Neural progenitor cell (in vitro differentiated cells): ENCODE measurements around the gene P3H2. TPM values are rescaled to one million over a fixed set of nuclear protein-coding genes. Genes with fewer than 3 reads are reported as not detected.

Source experiments
- DNase-seq: peaks from one replicate; pipeline ENCODE4 v3.0.0-alpha.2; 2016; ENCODE audit warnings: low spot score
- H2AFZ ChIP-seq: fragments of 200-600 bp; sonication (generic); replicated peaks from 2 replicates; pipeline ENCODE4 v1.6.1; 2016; ENCODE audit warnings: antibody characterized with exemption
- H3F3A ChIP-seq: fragments of 200-600 bp; sonication (generic); 2 replicates; pipeline ENCODE4 v1.6.1; 2016; ENCODE audit warnings: antibody characterized with exemption, low read depth
- H3K27ac ChIP-seq: fragments of 200-600 bp; sonication (generic); 2 replicates; pipeline ENCODE4 v1.5.1; 2016; ENCODE audit warnings: mild to moderate bottlenecking
- H3K27me3 ChIP-seq: fragments of 200-600 bp; sonication (generic); 2 replicates; pipeline ENCODE4 v1.6.1; 2016; ENCODE audit warnings: mild to moderate bottlenecking, moderate library complexity
- H3K36me3 ChIP-seq: fragments of 200-600 bp; sonication (generic); 2 replicates; pipeline ENCODE4 v1.5.1; 2016
- H3K4me1 ChIP-seq: fragments of 200-600 bp; sonication (generic); 2 replicates; pipeline ENCODE4 v1.6.1; 2016; ENCODE audit warnings: mixed run types
- H3K4me2 ChIP-seq: fragments of 200-600 bp; sonication (generic); 2 replicates; pipeline ENCODE4 v1.6.1; 2016
- H3K4me3 ChIP-seq: fragments of 200-600 bp; sonication (generic); 2 replicates; pipeline ENCODE4 v1.5.1; 2016
- H3K79me2 ChIP-seq: fragments of 200-600 bp; sonication (generic); 2 replicates; pipeline ENCODE4 v1.6.1; 2016; ENCODE audit warnings: low read depth
- H3K9ac ChIP-seq: fragments of 200-600 bp; sonication (generic); 2 replicates; pipeline ENCODE4 v1.6.1; 2016
- H3K9me3 ChIP-seq: fragments of 200-600 bp; sonication (generic); 2 replicates; pipeline ENCODE4 v1.5.1; 2016; ENCODE audit warnings: low read depth
- H4K20me1 ChIP-seq: fragments of 200-600 bp; sonication (generic); 2 replicates; pipeline ENCODE4 v1.6.1; 2016; ENCODE audit warnings: low read depth
- H3K27ac Mint-ChIP-seq: 3 replicates; pipeline ENCODE4 v1.8.0; 2021; ENCODE audit warnings: mixed read lengths
- H3K27me3 Mint-ChIP-seq: 2 replicates; pipeline ENCODE4 v1.8.0; 2022; ENCODE audit warnings: low read depth, mild to moderate bottlenecking, inconsistent platforms, moderate library complexity, mixed read lengths; ENCODE audit not compliant: insufficient read depth
- H3K36me3 Mint-ChIP-seq: 3 replicates; pipeline ENCODE4 v1.8.0; 2021; ENCODE audit warnings: mixed read lengths
- H3K4me1 Mint-ChIP-seq: 3 replicates; pipeline ENCODE4 v1.8.0; 2021; ENCODE audit warnings: mixed read lengths
- H3K4me3 Mint-ChIP-seq: 3 replicates; pipeline ENCODE4 v1.8.0; 2021; ENCODE audit warnings: mild to moderate bottlenecking, moderate library complexity, mixed read lengths
- H3K9me3 Mint-ChIP-seq: 3 replicates; pipeline ENCODE4 v1.8.0; 2020; ENCODE audit warnings: mixed read lengths
- EZH2 ChIP-seq: fragments of 200-600 bp; sonication (generic); IDR thresholded peaks from 2 replicates; pipeline ENCODE4 v1.6.1; 2017; ENCODE audit warnings: antibody characterized with exemption, mild to moderate bottlenecking, moderate library complexity
- EZH2phosphoT487 ChIP-seq: fragments of 200-600 bp; sonication (generic); IDR thresholded peaks from 2 replicates; pipeline ENCODE4 v1.6.1; 2017; ENCODE audit warnings: antibody characterized with exemption
- total RNA-seq: library from RNA; depleted of rRNA; stranded (reverse); fragments of >200 nt; gene quantifications from 2 replicates; pipeline ENCODE4 v1.2.3, GENCODE V29; 2015; ENCODE audit warnings: low replicate concordance
- TF ChIP-seq, protein P1 (sequence below): fragments of 200-600 bp; sonication (generic); IDR thresholded peaks from 2 replicates; pipeline ENCODE4 v1.5.1; 2017; ENCODE audit warnings: antibody characterized with exemption, mild to moderate bottlenecking

P3H2 gene
- total RNA-seq, 1 donor from 2014 or later = 21.4 TPM

DNA sequence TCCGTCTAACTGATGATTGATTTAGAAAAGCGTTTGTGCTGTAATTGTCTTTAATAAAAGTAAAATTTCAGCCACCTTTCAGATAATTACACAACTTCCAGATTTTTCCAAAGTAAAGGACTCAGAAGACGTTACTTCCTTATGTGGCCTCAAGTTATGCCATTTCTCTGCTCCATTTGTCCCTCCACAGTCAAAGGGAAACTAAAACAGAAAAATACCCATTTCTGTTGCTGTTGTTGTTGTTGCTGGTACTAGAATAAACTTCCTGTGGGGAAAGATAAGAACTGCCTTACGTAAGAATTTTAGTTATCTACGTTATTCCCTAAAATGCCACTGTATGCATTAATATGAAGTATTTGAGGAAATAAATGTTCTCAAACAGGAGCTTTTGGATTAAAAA lies 153.9 kb downstream of the P3H2 start:
- Histone ChIP-seq H3K27ac (no peak overlapping the region), H3K27me3 (no peaks in the 10 kb centered on the region), H3K9me3 (no peaks in the 10 kb centered on the region), H4K20me1 (no peaks in the 10 kb centered on the region), H3K4me2 (no peak overlapping the region), H3K36me3 (no peaks in the 10 kb centered on the region), H3K9ac (no peak overlapping the region), H3K79me2 (no peaks in the 10 kb centered on the region), H3F3A (no peaks in the 10 kb centered on the region), H3K4me1 (peaks cover 1% of the 10 kb centered on the region), H3K4me3 (no peak overlapping the region), H2AFZ (no peak overlapping the region)
- no peaks in the 10 kb centered on the region for H3K27me3 Mint-ChIP-seq
- no peaks in the 10 kb centered on the region for H3K9me3 Mint-ChIP-seq
- TF ChIP-seq EZH2phosphoT487 (no peak), EZH2 (no peak)
- TF ChIP-seq, protein P1, sequence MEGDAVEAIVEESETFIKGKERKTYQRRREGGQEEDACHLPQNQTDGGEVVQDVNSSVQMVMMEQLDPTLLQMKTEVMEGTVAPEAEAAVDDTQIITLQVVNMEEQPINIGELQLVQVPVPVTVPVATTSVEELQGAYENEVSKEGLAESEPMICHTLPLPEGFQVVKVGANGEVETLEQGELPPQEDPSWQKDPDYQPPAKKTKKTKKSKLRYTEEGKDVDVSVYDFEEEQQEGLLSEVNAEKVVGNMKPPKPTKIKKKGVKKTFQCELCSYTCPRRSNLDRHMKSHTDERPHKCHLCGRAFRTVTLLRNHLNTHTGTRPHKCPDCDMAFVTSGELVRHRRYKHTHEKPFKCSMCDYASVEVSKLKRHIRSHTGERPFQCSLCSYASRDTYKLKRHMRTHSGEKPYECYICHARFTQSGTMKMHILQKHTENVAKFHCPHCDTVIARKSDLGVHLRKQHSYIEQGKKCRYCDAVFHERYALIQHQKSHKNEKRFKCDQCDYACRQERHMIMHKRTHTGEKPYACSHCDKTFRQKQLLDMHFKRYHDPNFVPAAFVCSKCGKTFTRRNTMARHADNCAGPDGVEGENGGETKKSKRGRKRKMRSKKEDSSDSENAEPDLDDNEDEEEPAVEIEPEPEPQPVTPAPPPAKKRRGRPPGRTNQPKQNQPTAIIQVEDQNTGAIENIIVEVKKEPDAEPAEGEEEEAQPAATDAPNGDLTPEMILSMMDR = no peak
- H3K4me3 Mint-ChIP-seq = no peak overlapping the region
- peaks cover 7% of the 10 kb centered on the region for H3K4me1 Mint-ChIP-seq
- no peak overlapping the region for H3K27ac Mint-ChIP-seq
- H3K36me3 Mint-ChIP-seq = peaks cover 21% of the 10 kb centered on the region
- no peak for DNase-seq

GRCh38 chr3:189964623-189965332 lies 155.9 kb downstream of the P3H2 start:
- H3K9me3 Mint-ChIP-seq = no peaks in the 10 kb centered on the region
- H3K4me1 Mint-ChIP-seq = peaks cover 11% of the 10 kb centered on the region
- no peak overlapping the region for H2AFZ ChIP-seq
- no peak overlapping the region for H3K9ac ChIP-seq
- H3K27ac Mint-ChIP-seq = peak overlapping the region; percentile 11
- H3K36me3 Mint-ChIP-seq = peaks cover 14% of the 10 kb centered on the region
- H3F3A ChIP-seq = no peaks in the 10 kb centered on the region
- DNase-seq = no peak
- no peak overlapping the region for H3K4me3 ChIP-seq
- H3K36me3 ChIP-seq = no peaks in the 10 kb centered on the region
- peaks cover 3% of the 10 kb centered on the region for H3K4me1 ChIP-seq
- no peaks in the 10 kb centered on the region for H3K79me2 ChIP-seq
- H4K20me1 ChIP-seq = no peaks in the 10 kb centered on the region
- no peak for TF ChIP-seq EZH2phosphoT487
- no peak for TF ChIP-seq EZH2
- TF ChIP-seq, protein P1 = no peak
- H3K4me3 Mint-ChIP-seq = no peak overlapping the region
- H3K9me3 ChIP-seq = no peaks in the 10 kb centered on the region
- H3K27me3 Mint-ChIP-seq = no peaks in the 10 kb centered on the region
- H3K27me3 ChIP-seq = no peaks in the 10 kb centered on the region
- H3K27ac ChIP-seq = no peak overlapping the region
- H3K4me2 ChIP-seq = no peak overlapping the region

DNA sequence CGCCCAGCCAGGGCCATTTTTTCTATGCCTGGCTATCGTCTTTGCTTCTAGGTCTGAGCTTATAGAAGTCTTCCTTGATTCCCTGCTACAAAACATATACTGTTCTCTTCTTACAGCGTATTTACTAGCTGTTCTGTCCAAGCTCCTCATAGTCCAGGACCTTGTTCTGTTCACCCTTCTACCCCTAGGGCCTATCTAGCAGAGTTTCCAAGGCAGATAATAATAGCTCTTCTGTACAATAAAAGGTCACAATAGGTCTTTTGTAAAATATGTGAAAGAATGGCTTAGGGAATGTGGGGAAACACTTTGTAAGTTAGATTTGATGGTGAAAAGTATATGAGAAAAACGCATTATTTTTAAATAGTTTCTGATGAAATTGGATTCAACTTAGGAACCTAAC lies 158.2 kb downstream of the P3H2 start:
- Histone ChIP-seq H3K9ac (no peak overlapping the region), H3K9me3 (no peaks in the 10 kb centered on the region), H2AFZ (no peak overlapping the region), H3F3A (no peaks in the 10 kb centered on the region), H3K4me2 (no peak overlapping the region), H3K36me3 (no peaks in the 10 kb centered on the region), H4K20me1 (no peaks in the 10 kb centered on the region), H3K27ac (no peak overlapping the region), H3K79me2 (no peaks in the 10 kb centered on the region), H3K4me1 (peaks cover 3% of the 10 kb centered on the region), H3K4me3 (no peak overlapping the region), H3K27me3 (no peaks in the 10 kb centered on the region)
- Mint-ChIP-seq H3K36me3 (peaks cover 2% of the 10 kb centered on the region), H3K27ac (no peak overlapping the region), H3K4me1 (peaks cover 11% of the 10 kb centered on the region), H3K9me3 (no peaks in the 10 kb centered on the region), H3K4me3 (no peak overlapping the region), H3K27me3 (no peaks in the 10 kb centered on the region)
- no peak for DNase-seq
- TF ChIP-seq EZH2 (no peak), EZH2phosphoT487 (no peak)
- TF ChIP-seq, protein P1 = no peak
